Measurements from ENCODE around the gene ATP5F1A. TPM values are rescaled to one million over a fixed set of nuclear protein-coding genes. Genes with fewer than 3 reads are reported as not detected.

ATP5F1A gene
- total RNA-seq, 1 donor from 2014 or later = 1,034 TPM

- no peaks in the 10 kb centered on the region for H3K36me3 Mint-ChIP-seq
- no peaks in the 10 kb centered on the region for H3K36me3 ChIP-seq
- peaks cover 4% of the 10 kb centered on the region for H3K27me3 Mint-ChIP-seq (ENCODE audit: insufficient read depth, low read depth)
- no peak overlapping the region for H3K9ac ChIP-seq
- no peak overlapping the region for H3K4me2 ChIP-seq
- no peaks in the 10 kb centered on the region for H3K9me3 Mint-ChIP-seq
- H3F3A ChIP-seq (ENCODE audit: low read depth) = no peaks in the 10 kb centered on the region
- H3K79me2 ChIP-seq (ENCODE audit: low read depth) = no peaks in the 10 kb centered on the region
- H3K4me3 Mint-ChIP-seq = no peak overlapping the region
- no peak overlapping the region for H3K27ac Mint-ChIP-seq
- H3K4me1 Mint-ChIP-seq = peaks cover 4% of the 10 kb centered on the region
- H3K4me3 ChIP-seq = no peak overlapping the region
- H2AFZ ChIP-seq (replicated peaks) = no peak overlapping the region
- no peak for TF ChIP-seq EZH2 (IDR thresholded peaks at IDR 0.05)
- TF ChIP-seq CTCF (IDR thresholded peaks at IDR 0.05) = no peak
- no peak for TF ChIP-seq EZH2phosphoT487 (IDR thresholded peaks at IDR 0.05)
- no peaks in the 10 kb centered on the region for H3K4me1 ChIP-seq
- H3K27ac ChIP-seq = no peak overlapping the region
- no peaks in the 10 kb centered on the region for H4K20me1 ChIP-seq (ENCODE audit: low read depth)
- no peak for DNase-seq (ENCODE audit: low spot score)
- H3K27me3 ChIP-seq = no peaks in the 10 kb centered on the region
- no peaks in the 10 kb centered on the region for H3K9me3 ChIP-seq (ENCODE audit: low read depth)
Measured at GRCh38 chr18:46037512-46038305, 60.4 kb downstream of the ATP5F1A start.

- H3K36me3 Mint-ChIP-seq = no peaks in the 10 kb centered on the region
- no peak for TF ChIP-seq EZH2 (IDR thresholded peaks at IDR 0.05)
- TF ChIP-seq EZH2phosphoT487 (IDR thresholded peaks at IDR 0.05) = no peak
- peaks cover 4% of the 10 kb centered on the region for H3K27me3 Mint-ChIP-seq (ENCODE audit: insufficient read depth, low read depth)
- Histone ChIP-seq H2AFZ (replicated peaks) (no peak overlapping the region), H3F3A (ENCODE audit: low read depth) (no peaks in the 10 kb centered on the region), H3K27ac (no peak overlapping the region), H3K4me1 (no peaks in the 10 kb centered on the region), H3K4me2 (no peak overlapping the region), H3K9me3 (ENCODE audit: low read depth) (no peaks in the 10 kb centered on the region), H3K36me3 (no peaks in the 10 kb centered on the region), H4K20me1 (ENCODE audit: low read depth) (no peaks in the 10 kb centered on the region), H3K4me3 (no peak overlapping the region), H3K27me3 (peaks cover 2% of the 10 kb centered on the region), H3K79me2 (ENCODE audit: low read depth) (no peaks in the 10 kb centered on the region), H3K9ac (no peak overlapping the region)
- H3K27ac Mint-ChIP-seq = no peak overlapping the region
- no peak overlapping the region for H3K4me3 Mint-ChIP-seq
- no peaks in the 10 kb centered on the region for H3K9me3 Mint-ChIP-seq
- no peak for DNase-seq (ENCODE audit: low spot score)
- no peaks in the 10 kb centered on the region for H3K4me1 Mint-ChIP-seq
Measured at GRCh38 chr18:46035696-46036680, 62.1 kb downstream of the ATP5F1A start.

- no peak overlapping the region for H3K27ac Mint-ChIP-seq
- no peaks in the 10 kb centered on the region for H3K4me1 Mint-ChIP-seq
- H3K27me3 Mint-ChIP-seq (ENCODE audit: insufficient read depth, low read depth) = peaks cover 7% of the 10 kb centered on the region
- Histone ChIP-seq H3K9ac (no peak overlapping the region), H3K9me3 (ENCODE audit: low read depth) (no peaks in the 10 kb centered on the region), H3K27me3 (peaks cover 20% of the 10 kb centered on the region), H2AFZ (replicated peaks) (no peak overlapping the region), H3K4me3 (no peak overlapping the region), H3K79me2 (ENCODE audit: low read depth) (no peaks in the 10 kb centered on the region), H4K20me1 (ENCODE audit: low read depth) (no peaks in the 10 kb centered on the region), H3F3A (ENCODE audit: low read depth) (no peaks in the 10 kb centered on the region), H3K27ac (no peak overlapping the region), H3K36me3 (no peaks in the 10 kb centered on the region), H3K4me2 (no peak overlapping the region), H3K4me1 (no peaks in the 10 kb centered on the region)
- peaks cover 4% of the 10 kb centered on the region for H3K9me3 Mint-ChIP-seq
- DNase-seq (ENCODE audit: low spot score) = no peak
- TF ChIP-seq EZH2phosphoT487 (IDR thresholded peaks at IDR 0.05) (no peak), EZH2 (IDR thresholded peaks at IDR 0.05) (no peak), CTCF (IDR thresholded peaks at IDR 0.05) (no peak)
- no peak overlapping the region for H3K4me3 Mint-ChIP-seq
- H3K36me3 Mint-ChIP-seq = peaks cover 1% of the 10 kb centered on the region
Measured at GRCh38 chr18:46034230-46034629, 63.9 kb downstream of the ATP5F1A start.

Data from neural progenitor cell (in vitro differentiated cells).